Lung (tissue), 12 donors: ENCODE data around the gene TTLL3. TPM values are rescaled to one million over a fixed set of nuclear protein-coding genes. Genes with fewer than 3 reads are reported as not detected.

ENCODE experiments used
- ATAC-seq: fragments of 200-7000 bp; cut with Tn5 transposase; one replicate; pipeline ENCODE4 v1.9.1; 2020; ENCODE audit warnings: moderate number of reproducible peaks; ENCODE audit not compliant: insufficient read depth, low FRiP score
- DNase-seq, 3 donors: peaks; one replicate each; pipeline ENCODE4 v3.0.0-alpha.2; 2013 to 2017
- H3K27ac ChIP-seq, 2 donors: one replicate each; pipeline ENCODE4 v1.5.1; 2013; ENCODE audit warnings: mild to moderate bottlenecking in 2 of 2, moderate library complexity in 2 of 2, control low read depth in 1 of 2, inconsistent platforms in 1 of 2, low read depth in 1 of 2, low read length in 1 of 2
- H3K27me3 ChIP-seq, 3 donors: one replicate each; pipeline ENCODE4 v1.5.1; 2013; ENCODE audit warnings: low read length in 2 of 3; ENCODE audit not compliant: control insufficient read depth in 3 of 3, insufficient read depth in 3 of 3
- H3K36me3 ChIP-seq, 4 donors: one replicate each; pipeline ENCODE4 v1.5.1; 2013; ENCODE audit warnings: low read length in 4 of 4, mild to moderate bottlenecking in 1 of 4, moderate library complexity in 1 of 4; ENCODE audit not compliant: control insufficient read depth in 4 of 4, insufficient read depth in 4 of 4
- H3K4me1 ChIP-seq, 5 donors: one replicate each; pipeline ENCODE4 v1.5.1; 2013; ENCODE audit warnings: low read length in 5 of 5, mild to moderate bottlenecking in 2 of 5, moderate library complexity in 1 of 5; ENCODE audit not compliant: control insufficient read depth in 5 of 5, insufficient read depth in 5 of 5
- H3K4me3 ChIP-seq: one replicate; pipeline ENCODE4 v1.5.1; 2013; ENCODE audit warnings: mild to moderate bottlenecking, control low read depth, moderate library complexity
- H3K9ac ChIP-seq, 2 donors: one replicate each; pipeline ENCODE4 v1.5.1; 2013; ENCODE audit warnings: low read length in 2 of 2, control low read depth in 1 of 2; ENCODE audit not compliant: insufficient read depth in 1 of 2
- H3K9me3 ChIP-seq, 4 donors: one replicate each; pipeline ENCODE4 v1.5.1; 2013; ENCODE audit warnings: low read length in 3 of 4, mild to moderate bottlenecking in 1 of 4, moderate library complexity in 1 of 4; ENCODE audit not compliant: control insufficient read depth in 4 of 4, insufficient read depth in 3 of 4
- WGBS, 2 donors: extraction: QIAGEN DNeasy Blood & Tissue Kit; methylation state at CpG; one replicate each; pipeline ENCODE4 v1.1.7; 2013; 5-methylcytosine and 5-hydroxymethylcytosine counted together
- polyA plus RNA-seq, 2 donors: library from polyadenylated mRNA; stranded (reverse); fragments of 200-250 nt; gene quantifications; one replicate each; pipeline ENCODE4 v1.2.1, GENCODE V29; 2013
- total RNA-seq, 2 donors: library from RNA; depleted of rRNA in 1 of 2; stranded (reverse); fragments of >200 nt in 1 of 2; gene quantifications; one replicate each; pipeline ENCODE4 v1.2.1, GENCODE V29; 2014 to 2021
- TF ChIP-seq, protein P1 (sequence below): IDR thresholded peaks from 2 replicates; pipeline ENCODE4 v1.5.1; 2012; ENCODE audit warnings: mild to moderate bottlenecking; ENCODE audit errors: control extremely low read depth, extremely low read depth
- donor health status: control.
- donor health status: control.
- donor health status: Bipolar disorder and iron deficiency.
- donor health status: healthy.
- donor health status: DM: yes; HTN: yes; CAD: no.

Gene TTLL3
- total and polyA plus RNA-seq, 4 donors: 28.4 to 82.3 (median 37.5) TPM

GRCh38 chr3:9831253-9831652 lies 21.2 kb downstream of the TTLL3 start:
- peaks cover 3 to 44% (median 36%) of the 10 kb centered on the region in 4 donors for H3K36me3 ChIP-seq
- H3K9me3 ChIP-seq: no peaks in the 10 kb centered on the region
- 93 to 97% methylated on average over 3 of the region's 3 CpGs for WGBS, 2 donors
- ATAC-seq (no peak), DNase-seq (no peak)
- no peak overlapping the region for H3K9ac ChIP-seq
- H3K27ac ChIP-seq: no peak overlapping the region
- no peaks in the 10 kb centered on the region for H3K27me3 ChIP-seq
- H3K4me3 ChIP-seq: no peak overlapping the region
- TF ChIP-seq, protein P1, sequence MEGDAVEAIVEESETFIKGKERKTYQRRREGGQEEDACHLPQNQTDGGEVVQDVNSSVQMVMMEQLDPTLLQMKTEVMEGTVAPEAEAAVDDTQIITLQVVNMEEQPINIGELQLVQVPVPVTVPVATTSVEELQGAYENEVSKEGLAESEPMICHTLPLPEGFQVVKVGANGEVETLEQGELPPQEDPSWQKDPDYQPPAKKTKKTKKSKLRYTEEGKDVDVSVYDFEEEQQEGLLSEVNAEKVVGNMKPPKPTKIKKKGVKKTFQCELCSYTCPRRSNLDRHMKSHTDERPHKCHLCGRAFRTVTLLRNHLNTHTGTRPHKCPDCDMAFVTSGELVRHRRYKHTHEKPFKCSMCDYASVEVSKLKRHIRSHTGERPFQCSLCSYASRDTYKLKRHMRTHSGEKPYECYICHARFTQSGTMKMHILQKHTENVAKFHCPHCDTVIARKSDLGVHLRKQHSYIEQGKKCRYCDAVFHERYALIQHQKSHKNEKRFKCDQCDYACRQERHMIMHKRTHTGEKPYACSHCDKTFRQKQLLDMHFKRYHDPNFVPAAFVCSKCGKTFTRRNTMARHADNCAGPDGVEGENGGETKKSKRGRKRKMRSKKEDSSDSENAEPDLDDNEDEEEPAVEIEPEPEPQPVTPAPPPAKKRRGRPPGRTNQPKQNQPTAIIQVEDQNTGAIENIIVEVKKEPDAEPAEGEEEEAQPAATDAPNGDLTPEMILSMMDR: no peak
- no peaks in the 10 kb centered on the region for H3K4me1 ChIP-seq

GRCh38 chr3:9833078-9833477 lies 23.0 kb downstream of the TTLL3 start:
- Histone ChIP-seq H3K36me3 (peaks cover 3 to 40% (median 37%) of the 10 kb centered on the region in 4 donors), H3K4me1 (no peaks in the 10 kb centered on the region), H3K27ac (no peak overlapping the region), H3K9me3 (no peaks in the 10 kb centered on the region), H3K4me3 (no peak overlapping the region), H3K9ac (no peak overlapping the region), H3K27me3 (no peaks in the 10 kb centered on the region)
- DNase-seq: no peak
- WGBS, 2 donors: 94 to 95% methylated on average over 9 of the region's 9 CpGs
- TF ChIP-seq, protein P1: no peak
- ATAC-seq: no peak

DNA sequence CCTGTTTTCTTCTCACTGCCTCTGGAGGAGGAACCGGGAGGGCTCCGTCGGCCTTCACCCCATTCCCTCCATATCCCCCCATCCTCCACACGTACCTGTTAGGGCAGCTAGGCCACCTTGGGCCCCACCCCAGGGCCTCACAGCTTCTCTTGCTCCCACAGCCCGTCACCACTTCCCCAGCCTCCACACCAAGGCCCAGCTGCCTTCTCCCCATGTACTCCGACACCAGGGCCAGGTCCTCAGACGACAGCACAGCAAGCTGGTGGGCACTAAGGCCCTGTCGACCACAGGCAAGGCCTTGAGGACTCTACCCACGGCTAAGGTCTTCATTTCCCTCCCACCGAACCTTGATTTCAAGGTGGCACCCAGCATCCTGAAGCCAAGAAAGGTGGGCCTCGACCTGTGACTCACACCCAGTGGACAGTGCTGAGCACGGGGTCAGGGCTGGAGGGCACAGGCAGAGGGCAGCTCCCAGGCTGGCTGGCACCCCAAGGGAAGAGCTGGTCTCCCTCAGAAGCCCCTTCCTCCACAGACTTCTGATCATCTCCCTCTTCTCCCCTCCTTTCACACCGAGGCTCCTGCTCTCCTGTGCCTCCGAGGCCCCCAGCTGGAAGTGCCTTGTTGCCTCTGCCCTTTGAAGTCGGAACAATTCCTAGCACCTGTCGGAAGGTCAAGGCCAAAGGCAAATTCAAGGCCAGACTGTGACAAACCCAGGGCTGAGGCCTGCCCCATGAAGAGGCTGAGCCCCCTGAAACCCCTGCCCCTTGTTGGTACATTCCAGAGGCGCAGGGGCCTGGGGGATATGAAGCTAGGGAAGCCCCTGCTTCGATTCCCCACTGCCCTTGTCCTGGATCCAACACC lies 24.7 kb downstream of the TTLL3 start:
- no peak overlapping the region for H3K4me3 ChIP-seq
- no peaks in the 10 kb centered on the region for H3K9me3 ChIP-seq
- peaks cover 0 to 39% (median 32%) of the 10 kb centered on the region in 4 donors for H3K36me3 ChIP-seq
- H3K4me1 ChIP-seq: no peaks in the 10 kb centered on the region
- no peak overlapping the region for H3K9ac ChIP-seq
- TF ChIP-seq, protein P1: no peak
- no peaks in the 10 kb centered on the region for H3K27me3 ChIP-seq
- no peak overlapping the region for H3K27ac ChIP-seq
- ATAC-seq (no peak), DNase-seq (no peak)
- 88 to 89% methylated on average over 18 of the region's 18 CpGs for WGBS, 2 donors
